Thoracic aorta (tissue), 2 donors: ENCODE measurements around the gene ZNF215. TPM values are rescaled to one million over a fixed set of nuclear protein-coding genes. Genes with fewer than 3 reads are reported as not detected.

ENCODE experiments used
- ATAC-seq: fragments of 150-250 bp; one replicate; pipeline ENCODE4 v1.8.0; 2017; ENCODE audit warnings: low read depth; ENCODE audit not compliant: insufficient number of reproducible peaks, low FRiP score
- DNase-seq: peaks from one replicate; pipeline ENCODE4 v3.0.0-alpha.2; 2020; ENCODE audit warnings: low spot score
- H3K27ac ChIP-seq, 2 donors: fragments of 200-600 bp; sonication (generic); 1 replicate in 1 of 2; 2 replicates in 1 of 2; pipeline ENCODE4 v1.5.1; 2016; ENCODE audit warnings: mild to moderate bottlenecking in 2 of 2, moderate library complexity in 2 of 2
- H3K27me3 ChIP-seq: fragments of 200-600 bp; sonication (generic); replicated peaks from 2 replicates; pipeline ENCODE4 v1.6.0; 2016; ENCODE audit warnings: mild to moderate bottlenecking; ENCODE audit not compliant: insufficient read depth
- H3K36me3 ChIP-seq: fragments of 200-600 bp; sonication (generic); one replicate; pipeline ENCODE4 v1.5.1; 2016
- H3K4me1 ChIP-seq, 2 donors: fragments of 200-600 bp; sonication (generic); 1 replicate in 1 of 2; 2 replicates in 1 of 2; pipeline versions ENCODE4 v1.5.1 to v1.6.0; 2016; ENCODE audit warnings: low read depth in 2 of 2, mild to moderate bottlenecking in 1 of 2; ENCODE audit not compliant: control insufficient read depth in 1 of 2
- H3K4me3 ChIP-seq: fragments of 200-600 bp; sonication (generic); 2 replicates; pipeline ENCODE4 v1.5.1; 2016; ENCODE audit warnings: mild to moderate bottlenecking
- H3K9me3 ChIP-seq: fragments of 200-600 bp; sonication (generic); 2 replicates; pipeline ENCODE4 v1.5.1; 2016
- total RNA-seq, 2 donors: library from RNA; depleted of rRNA; stranded (reverse); fragments of >200 nt; gene quantifications; one replicate each; pipeline versions ENCODE4 v1.1.0 to v1.2.3, GENCODE V29; 2016
- TF ChIP-seq, protein P1 (sequence below): fragments of 200-600 bp; sonication (generic); IDR thresholded peaks from one replicate; pipeline ENCODE4 v1.5.1; 2019; ENCODE audit warnings: antibody characterized with exemption

ZNF215 gene
- total RNA-seq, 2 donors from 2014 or later: 1.5 to 1.8 TPM

DNA sequence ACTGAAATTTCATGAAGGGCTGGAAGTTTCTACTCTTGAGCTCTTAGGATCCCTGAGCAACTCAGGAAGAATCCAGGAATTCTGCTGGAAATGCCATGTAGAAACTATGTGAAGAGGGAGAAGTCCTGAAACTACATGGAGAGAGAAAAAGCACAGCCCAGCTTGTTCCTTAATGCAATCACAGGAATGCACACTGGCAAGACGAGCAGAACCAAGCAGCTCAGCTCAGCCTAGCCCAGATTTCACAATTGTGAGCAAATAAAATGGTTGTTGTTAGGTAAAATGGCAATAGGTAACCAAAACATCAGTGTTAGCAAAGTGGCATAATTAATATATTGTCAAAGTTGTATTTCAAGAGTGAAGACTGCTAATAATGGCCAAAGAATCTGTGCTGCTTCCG, 65.8 kb downstream of the ZNF215 start:
- no peak for ATAC-seq
- H3K27me3 ChIP-seq: no peaks in the 10 kb centered on the region
- peak overlapping the region in 1 of 2 donors; percentile 37 for H3K27ac ChIP-seq
- no peaks in the 10 kb centered on the region for H3K9me3 ChIP-seq
- H3K4me1 ChIP-seq: peaks cover 5 to 20% of the 10 kb centered on the region in 2 donors
- DNase-seq: no peak
- no peaks in the 10 kb centered on the region for H3K36me3 ChIP-seq
- H3K4me3 ChIP-seq: peak overlapping the region; percentile 35
- TF ChIP-seq, protein P1, sequence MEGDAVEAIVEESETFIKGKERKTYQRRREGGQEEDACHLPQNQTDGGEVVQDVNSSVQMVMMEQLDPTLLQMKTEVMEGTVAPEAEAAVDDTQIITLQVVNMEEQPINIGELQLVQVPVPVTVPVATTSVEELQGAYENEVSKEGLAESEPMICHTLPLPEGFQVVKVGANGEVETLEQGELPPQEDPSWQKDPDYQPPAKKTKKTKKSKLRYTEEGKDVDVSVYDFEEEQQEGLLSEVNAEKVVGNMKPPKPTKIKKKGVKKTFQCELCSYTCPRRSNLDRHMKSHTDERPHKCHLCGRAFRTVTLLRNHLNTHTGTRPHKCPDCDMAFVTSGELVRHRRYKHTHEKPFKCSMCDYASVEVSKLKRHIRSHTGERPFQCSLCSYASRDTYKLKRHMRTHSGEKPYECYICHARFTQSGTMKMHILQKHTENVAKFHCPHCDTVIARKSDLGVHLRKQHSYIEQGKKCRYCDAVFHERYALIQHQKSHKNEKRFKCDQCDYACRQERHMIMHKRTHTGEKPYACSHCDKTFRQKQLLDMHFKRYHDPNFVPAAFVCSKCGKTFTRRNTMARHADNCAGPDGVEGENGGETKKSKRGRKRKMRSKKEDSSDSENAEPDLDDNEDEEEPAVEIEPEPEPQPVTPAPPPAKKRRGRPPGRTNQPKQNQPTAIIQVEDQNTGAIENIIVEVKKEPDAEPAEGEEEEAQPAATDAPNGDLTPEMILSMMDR: no peak

DNA sequence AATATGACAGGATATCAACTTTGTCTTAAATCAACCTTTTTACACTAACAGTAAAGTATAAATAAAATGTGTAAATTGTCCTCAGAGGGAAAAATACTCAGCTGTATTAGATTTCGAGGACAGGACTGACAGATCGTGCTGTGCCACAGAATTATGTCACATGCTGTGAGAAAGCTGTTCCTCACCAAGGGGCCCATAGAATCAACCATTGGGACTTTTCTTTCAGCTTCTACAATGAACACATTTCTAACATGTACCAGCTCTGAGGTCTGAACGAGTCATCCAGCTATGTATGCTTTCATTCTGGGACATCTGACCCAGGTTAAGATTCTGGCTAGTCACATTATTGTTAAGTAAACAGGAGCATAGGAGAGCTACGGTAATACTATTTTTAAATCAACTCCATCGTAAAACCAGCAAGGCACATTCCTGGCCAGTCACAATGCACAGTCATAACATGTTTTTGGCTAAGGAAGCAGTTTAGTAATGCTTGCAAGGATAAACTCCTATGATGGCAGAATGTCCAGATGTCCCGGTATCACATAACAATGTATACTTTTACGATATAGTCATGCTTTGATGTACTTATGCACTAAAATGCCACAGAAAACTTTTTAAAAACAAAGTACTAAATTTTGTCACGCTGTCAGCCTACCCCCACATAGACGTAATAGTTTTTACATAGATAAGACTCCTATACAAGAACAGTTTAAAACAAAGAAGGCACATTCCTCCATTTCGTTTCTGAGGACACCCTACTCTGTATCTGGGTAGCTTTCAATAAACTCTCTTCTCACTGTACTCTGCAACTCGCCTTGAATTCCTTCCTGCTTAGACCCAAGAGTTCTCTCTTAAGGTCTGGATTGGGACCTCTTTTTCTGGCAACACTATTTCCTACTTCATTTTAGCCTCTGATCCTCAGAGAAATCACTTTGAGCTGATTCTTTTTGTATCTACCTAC, 66.5 kb downstream of the ZNF215 start:
- peak; percentile 64 for ATAC-seq
- Histone ChIP-seq H3K4me1 (peaks cover 5 to 20% of the 10 kb centered on the region in 2 donors), H3K4me3 (peak overlapping the region; percentile 35), H3K36me3 (no peaks in the 10 kb centered on the region), H3K27ac (peak overlapping the region; percentile 30 to 37), H3K9me3 (no peaks in the 10 kb centered on the region), H3K27me3 (no peaks in the 10 kb centered on the region)
- TF ChIP-seq, protein P1: no peak
- DNase-seq: no peak

DNA sequence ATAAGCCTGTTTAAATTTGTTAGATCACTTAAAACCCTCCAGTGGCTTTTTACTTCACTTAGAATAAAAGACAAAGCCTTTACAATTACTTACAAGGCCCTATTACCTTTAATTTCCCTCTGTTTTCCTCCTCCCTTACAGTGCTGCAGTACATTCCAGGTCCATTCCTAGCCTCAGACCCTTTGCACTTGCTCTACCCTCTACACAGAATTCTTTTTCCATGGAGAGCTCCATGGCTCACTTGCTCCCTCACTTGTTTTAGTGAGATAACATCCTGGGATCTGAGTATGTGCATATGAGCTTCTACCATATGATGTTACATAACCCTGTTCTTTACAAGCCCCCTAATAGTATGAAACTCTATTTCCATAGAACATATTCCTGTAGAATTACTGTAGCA, 69.5 kb downstream of the ZNF215 start:
- no peaks in the 10 kb centered on the region for H3K27me3 ChIP-seq
- H3K27ac ChIP-seq: no peak overlapping the region
- TF ChIP-seq, protein P1: no peak
- DNase-seq (no peak), ATAC-seq (no peak)
- no peak overlapping the region for H3K4me3 ChIP-seq
- H3K9me3 ChIP-seq: no peaks in the 10 kb centered on the region
- H3K4me1 ChIP-seq: peaks cover 5 to 20% of the 10 kb centered on the region in 2 donors
- peaks cover 4% of the 10 kb centered on the region for H3K36me3 ChIP-seq

DNA sequence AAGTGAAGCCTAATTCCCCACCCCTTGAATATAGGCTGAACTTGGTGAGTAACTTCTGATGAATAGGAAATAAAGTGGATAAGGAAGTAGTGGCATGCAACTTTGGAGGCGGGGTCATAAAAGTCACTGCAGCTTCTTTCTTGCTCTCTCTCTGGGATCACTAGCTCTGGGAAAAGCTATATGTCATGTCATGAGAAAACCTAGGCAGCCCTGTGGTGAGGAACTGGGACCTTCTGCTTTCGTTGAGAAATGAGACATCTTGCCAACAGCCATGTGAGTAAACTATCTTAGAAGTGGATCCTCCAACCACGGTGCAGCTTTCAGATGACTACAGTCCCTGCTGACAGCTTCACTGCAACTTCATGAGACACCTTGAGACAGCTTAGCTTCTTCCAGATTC, 78.3 kb downstream of the ZNF215 start:
- DNase-seq: no peak
- H3K9me3 ChIP-seq: no peaks in the 10 kb centered on the region
- TF ChIP-seq, protein P1: no peak

More for the DNA sequence above, 78.3 kb downstream of the ZNF215 start:
- no peak overlapping the region for H3K4me3 ChIP-seq
- no peaks in the 10 kb centered on the region for H3K27me3 ChIP-seq
- no peak overlapping the region for H3K27ac ChIP-seq
- H3K4me1 ChIP-seq: no peaks in the 10 kb centered on the region
- H3K36me3 ChIP-seq: peaks cover 9% of the 10 kb centered on the region
- no peak for ATAC-seq

Other genes with a start within 250 kb of the ZNF215 start
- 10 to 100 TPM; 20.6 to 53.6 TPM for gene MRPL17, start 243.1 kb upstream of the ZNF215 start, total RNA-seq
- gene OR2AG2, start 154.4 kb upstream of the ZNF215 start, total RNA-seq: under 1 TPM in 1 of 2 donors, not detected in 1; 0.35 TPM
- gene OR2AG1, start 143.4 kb upstream of the ZNF215 start, total RNA-seq: not detected
- under 1 TPM in 1 of 2 donors, not detected in 1; 0.35 TPM for gene OR6A2, start 126.7 kb upstream of the ZNF215 start, total RNA-seq
- gene OR10A5, start 80.7 kb upstream of the ZNF215 start, total RNA-seq: not detected
- gene OR10A2, start 63.4 kb upstream of the ZNF215 start, total RNA-seq: not detected
- not detected for gene OR10A4, start 49.8 kb upstream of the ZNF215 start, total RNA-seq
- gene OR2D2, start 33.9 kb upstream of the ZNF215 start, total RNA-seq: 1 to 10 TPM in 1 of 2 donors, not detected in 1; 1.3 TPM
- not detected for gene OR2D3, start 5.4 kb upstream of the ZNF215 start, total RNA-seq
- 1 to 10 TPM in 1 of 2 donors, under 1 TPM in 1; 0.68 to 2.3 TPM for gene ZNF214, start 93.9 kb downstream of the ZNF215 start, total RNA-seq
- gene NLRP14, start 94.1 kb downstream of the ZNF215 start, total RNA-seq: not detected
- gene RBMXL2, start 162.6 kb downstream of the ZNF215 start, total RNA-seq: not detected